ENCODE measurements around the gene SMARCAD1. TPM values are rescaled to one million over a fixed set of nuclear protein-coding genes. Genes with fewer than 3 reads are reported as not detected.

The SMARCAD1 gene
- total RNA-seq, 1 experiment from 2014 or later = 57.1 TPM

GRCh38 chr4:94238160-94238559 is 30.5 kb downstream of the SMARCAD1 start:
- H3K4me1 Mint-ChIP-seq = no peaks in the 10 kb centered on the region
- peaks cover 11 to 64% (median 56%) of the 10 kb centered on the region in 3 experiments; a peak in 6 of 7 replicates for H3K36me3 Mint-ChIP-seq (ENCODE audit: insufficient read depth in 1 of 3, low read depth in 3 of 3)
- TF ChIP-seq CTCF (conservative IDR thresholded peaks at IDR 0.05) = no peak
- H3K27ac Mint-ChIP-seq = no peak overlapping the region
- H3K9me3 ChIP-seq (ENCODE audit: control insufficient read depth, low read depth, low read length) = no peaks in the 10 kb centered on the region
- no peak overlapping the region for H3K56ac ChIP-seq (ENCODE audit: insufficient read length, low read depth, low read length)
- no peaks in the 10 kb centered on the region for H3K23me2 ChIP-seq (ENCODE audit: insufficient read length, low read depth, low read length, poor library complexity, severe bottlenecking)
- H3K14ac ChIP-seq (ENCODE audit: insufficient read depth, low read length) = no peak overlapping the region
- H2BK15ac ChIP-seq (ENCODE audit: low read depth, low read length) = no peak overlapping the region
- H3K9ac ChIP-seq (ENCODE audit: extremely low read depth, insufficient read length, low read length) = no peak overlapping the region
- H2BK12ac ChIP-seq (ENCODE audit: insufficient read length, low read depth, low read length) = no peak overlapping the region
- H3T11ph ChIP-seq (ENCODE audit: low read length) = no peak overlapping the region
- H3K4me1 ChIP-seq (ENCODE audit: insufficient read depth, low read length) = no peaks in the 10 kb centered on the region
- H3K27me3 Mint-ChIP-seq (ENCODE audit: low read depth) = no peaks in the 10 kb centered on the region
- no peaks in the 10 kb centered on the region for H3K79me2 ChIP-seq (ENCODE audit: insufficient read depth, low read length)
- no peak overlapping the region for H3K18ac ChIP-seq (ENCODE audit: insufficient read length, low read depth, low read length)
- H3K4me3 Mint-ChIP-seq = no peak overlapping the region
- no peak overlapping the region for H3K27ac ChIP-seq (ENCODE audit: insufficient read length, low read depth, low read length)
- no peaks in the 10 kb centered on the region for H4K20me1 ChIP-seq (ENCODE audit: control insufficient read depth, insufficient read depth, insufficient read length)
- H4K8ac ChIP-seq (replicated peaks; ENCODE audit: insufficient read length, low read depth, low read length) = no peak overlapping the region
- no peak overlapping the region for H2BK120ac ChIP-seq (ENCODE audit: low read depth, low read length, poor library complexity, severe bottlenecking)
- no peak overlapping the region for H2AK5ac ChIP-seq (ENCODE audit: insufficient read length, low read length)
- H3K23ac ChIP-seq (ENCODE audit: insufficient read length, low read depth, low read length) = no peak overlapping the region
- no peak overlapping the region for H2BK20ac ChIP-seq (ENCODE audit: low read depth, low read length, poor library complexity, severe bottlenecking)
- H2AFZ ChIP-seq (ENCODE audit: low read length) = no peak overlapping the region
- H4K91ac ChIP-seq (ENCODE audit: insufficient read length, low read depth, low read length) = no peak overlapping the region
- no peak overlapping the region for H3K4ac ChIP-seq (ENCODE audit: low read depth, low read length)
- no peak for DNase-seq
- no peak overlapping the region for H4K5ac ChIP-seq (ENCODE audit: insufficient read length, low read depth, low read length)
- no peaks in the 10 kb centered on the region for H3K27me3 ChIP-seq (ENCODE audit: insufficient read depth, low read length)
- H3K9me3 Mint-ChIP-seq = no peaks in the 10 kb centered on the region
- no peaks in the 10 kb centered on the region for H3K79me1 ChIP-seq (ENCODE audit: insufficient read depth, low read depth, low read length, poor library complexity, severe bottlenecking)
- no CpG with 5 or more reads among the region's 2 CpGs for WGBS (ENCODE audit: extremely low coverage, insufficient read length, low lambda C conversion rate)
- H2BK5ac ChIP-seq (ENCODE audit: insufficient read length, low read length) = no peak overlapping the region
- H3K4me2 ChIP-seq (ENCODE audit: insufficient read depth, insufficient read length, low read length) = no peak overlapping the region
